SK-N-SH treated with all-trans-retinoic acid at 6 μM for 48 hours (cell line): ENCODE data around the gene ERRFI1.

Experiments used
- ATAC-seq: fragments of 200-7000 bp; cut with Tn5 transposase; 3 replicates; pipeline ENCODE4 v1.9.1; 2020; ENCODE audit warnings: mild to moderate bottlenecking, moderate library complexity
- ARNTL ChIP-seq: fragments of 450-650 bp; formaldehyde crosslinking; IDR thresholded peaks from 2 replicates; pipeline ENCODE4 v1.5.0; 2020; ENCODE audit warnings: low read depth, mild to moderate bottlenecking, moderate library complexity, borderline replicate concordance
- BACH2 ChIP-seq: fragments of 250-450 bp; sonication (Bioruptor Pico); IDR thresholded peaks from 2 replicates; pipeline ENCODE4 v1.9.0; 2021; ENCODE audit warnings: mild to moderate bottlenecking, borderline replicate concordance
- CSDC2 ChIP-seq: fragments of 250-450 bp; sonication (Bioruptor Pico); IDR thresholded peaks from 2 replicates; pipeline ENCODE4 v1.5.0; 2020; ENCODE audit warnings: mild to moderate bottlenecking, moderate library complexity
- ESRRG ChIP-seq: fragments of 250-450 bp; sonication (Bioruptor Pico); IDR thresholded peaks from 2 replicates; pipeline ENCODE4 v1.6.1; 2021; ENCODE audit warnings: mild to moderate bottlenecking
- GLIS3 ChIP-seq: fragments of 250-450 bp; sonication (Bioruptor Pico); IDR thresholded peaks from 2 replicates; pipeline ENCODE4 v1.5.0; 2020; ENCODE audit warnings: mild to moderate bottlenecking, moderate library complexity
- ISL1 ChIP-seq: fragments of 250-450 bp; sonication (Bioruptor Pico); IDR thresholded peaks from 2 replicates; pipeline ENCODE4 v2.1.2; 2022; ENCODE audit warnings: mild to moderate bottlenecking, moderate library complexity
- OSR1 ChIP-seq: fragments of 250-450 bp; sonication (Bioruptor Pico); IDR thresholded peaks from 2 replicates; pipeline ENCODE4 v1.8.0; 2022; ENCODE audit warnings: moderate library complexity, mild to moderate bottlenecking, inconsistent platforms
- PPARA ChIP-seq: fragments of 250-450 bp; sonication (Bioruptor Pico); IDR thresholded peaks from 2 replicates; pipeline ENCODE4 v1.5.0; 2020; ENCODE audit warnings: mild to moderate bottlenecking, borderline replicate concordance
- RARB ChIP-seq: fragments of 250-450 bp; sonication (Bioruptor Pico); IDR thresholded peaks from 2 replicates; pipeline ENCODE4 v1.8.0; 2021; ENCODE audit warnings: mild to moderate bottlenecking, moderate library complexity
- SNAI2 ChIP-seq: fragments of 250-450 bp; sonication (Bioruptor Pico); IDR thresholded peaks from 2 replicates; pipeline ENCODE4 v1.5.0; 2020; ENCODE audit warnings: mild to moderate bottlenecking, moderate library complexity
- TCF4 ChIP-seq: fragments of 250-450 bp; sonication (Bioruptor Pico); IDR thresholded peaks from 2 replicates; pipeline ENCODE4 v1.8.0; 2021; ENCODE audit warnings: mild to moderate bottlenecking, moderate library complexity, borderline replicate concordance
- TOX ChIP-seq: fragments of 250-450 bp; sonication (Bioruptor Pico); IDR thresholded peaks from 2 replicates; pipeline ENCODE4 v1.8.0; 2021; ENCODE audit warnings: mild to moderate bottlenecking, moderate library complexity, borderline replicate concordance
- ZC3H10 ChIP-seq: fragments of 250-450 bp; sonication (Bioruptor Pico); IDR thresholded peaks from 2 replicates; pipeline ENCODE4 v1.5.1; 2021; ENCODE audit warnings: mild to moderate bottlenecking, moderate library complexity
- ZFP3 ChIP-seq: fragments of 250-450 bp; sonication (Bioruptor Pico); IDR thresholded peaks from 2 replicates; pipeline ENCODE4 v1.5.0; 2020; ENCODE audit warnings: mild to moderate bottlenecking, moderate library complexity
- ZFP30 ChIP-seq: fragments of 450-650 bp; formaldehyde crosslinking; IDR thresholded peaks from 2 replicates; pipeline ENCODE4 v1.5.0; 2022; ENCODE audit warnings: mild to moderate bottlenecking, moderate library complexity
- ZNF565 ChIP-seq: fragments of 450-650 bp; formaldehyde crosslinking; conservative IDR thresholded peaks from 2 replicates; pipeline ENCODE4 v1.5.0; 2020; ENCODE audit warnings: low read depth, mild to moderate bottlenecking, moderate library complexity
- ZNF70 ChIP-seq: fragments of 450-650 bp; formaldehyde crosslinking; IDR thresholded peaks from 2 replicates; pipeline ENCODE4 v1.5.0; 2020; ENCODE audit warnings: mild to moderate bottlenecking, moderate library complexity
- TF ChIP-seq, protein P1 (sequence below): fragments of 250-450 bp; sonication (Bioruptor Pico); IDR thresholded peaks from 2 replicates; pipeline ENCODE4 v1.8.0; 2020; ENCODE audit warnings: mild to moderate bottlenecking, moderate library complexity, borderline replicate concordance
- TF ChIP-seq, protein P2 (sequence below): fragments of 250-450 bp; sonication (Bioruptor Pico); IDR thresholded peaks from 2 replicates; pipeline ENCODE4 v1.5.0; 2020; ENCODE audit warnings: mild to moderate bottlenecking, moderate library complexity
- TF ChIP-seq, protein P3 (sequence below): fragments of 250-450 bp; sonication (Bioruptor Pico); IDR thresholded peaks from 2 replicates; pipeline ENCODE4 v1.5.1; 2020; ENCODE audit warnings: low read depth, mild to moderate bottlenecking, moderate library complexity

ERRFI1 gene

GRCh38 chr1:7983086-7983778 lies 42.9 kb downstream of the ERRFI1 start:
- no peak for ATAC-seq
- TF ChIP-seq, protein P1, sequence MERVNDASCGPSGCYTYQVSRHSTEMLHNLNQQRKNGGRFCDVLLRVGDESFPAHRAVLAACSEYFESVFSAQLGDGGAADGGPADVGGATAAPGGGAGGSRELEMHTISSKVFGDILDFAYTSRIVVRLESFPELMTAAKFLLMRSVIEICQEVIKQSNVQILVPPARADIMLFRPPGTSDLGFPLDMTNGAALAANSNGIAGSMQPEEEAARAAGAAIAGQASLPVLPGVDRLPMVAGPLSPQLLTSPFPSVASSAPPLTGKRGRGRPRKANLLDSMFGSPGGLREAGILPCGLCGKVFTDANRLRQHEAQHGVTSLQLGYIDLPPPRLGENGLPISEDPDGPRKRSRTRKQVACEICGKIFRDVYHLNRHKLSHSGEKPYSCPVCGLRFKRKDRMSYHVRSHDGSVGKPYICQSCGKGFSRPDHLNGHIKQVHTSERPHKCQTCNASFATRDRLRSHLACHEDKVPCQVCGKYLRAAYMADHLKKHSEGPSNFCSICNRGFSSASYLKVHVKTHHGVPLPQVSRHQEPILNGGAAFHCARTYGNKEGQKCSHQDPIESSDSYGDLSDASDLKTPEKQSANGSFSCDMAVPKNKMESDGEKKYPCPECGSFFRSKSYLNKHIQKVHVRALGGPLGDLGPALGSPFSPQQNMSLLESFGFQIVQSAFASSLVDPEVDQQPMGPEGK = no peak

GRCh38 chr1:7980984-7981383 lies 45.1 kb downstream of the ERRFI1 start:
- no peak for ATAC-seq
- TF ChIP-seq ZNF565 (CRISPR knock-in tag) (no peak), OSR1 (CRISPR knock-in tag) (no peak), GLIS3 (CRISPR knock-in tag) (no peak), PPARA (CRISPR knock-in tag) (no peak), ARNTL (CRISPR knock-in tag) (no peak), ISL1 (no peak), BACH2 (no peak), SNAI2 (CRISPR knock-in tag) (no peak), ZC3H10 (no peak), TCF4 (CRISPR knock-in tag) (no peak), ZFP3 (no peak), CSDC2 (no peak), TOX (CRISPR knock-in tag) (no peak), ZNF70 (no peak)
- TF ChIP-seq, protein P1 = no peak

DNA sequence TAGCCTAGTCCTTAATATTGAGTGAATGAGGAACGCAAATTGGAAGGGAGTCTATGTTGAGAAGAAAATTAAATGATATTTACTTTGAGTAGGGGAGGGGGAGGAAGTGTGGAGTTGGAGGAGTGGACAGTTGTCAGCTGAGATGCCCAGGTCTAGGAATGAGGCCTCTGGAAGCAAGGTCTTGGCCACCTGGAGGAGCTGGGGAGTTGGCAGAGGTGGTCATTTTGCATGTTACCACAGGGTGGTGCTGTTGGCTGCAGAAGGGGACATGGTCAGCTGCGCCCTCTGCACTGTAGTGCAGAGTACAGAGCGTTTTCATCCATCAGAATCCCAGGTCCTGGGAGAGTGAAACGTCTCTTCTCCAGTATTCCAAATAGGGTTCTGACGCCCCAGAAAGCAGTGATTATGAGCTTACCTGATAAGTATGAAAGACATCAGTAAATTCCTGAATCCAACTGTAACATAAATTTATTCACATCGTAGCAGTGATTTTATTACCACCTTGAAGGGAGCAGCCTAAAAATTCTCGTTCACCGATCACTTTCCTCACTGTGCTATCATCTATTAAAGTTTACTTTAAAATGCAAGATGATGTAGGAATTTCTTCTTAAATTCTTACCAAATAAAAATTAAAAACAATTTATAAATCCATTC lies 50.8 kb downstream of the ERRFI1 start:
- TF ChIP-seq ESRRG (CRISPR knock-in tag) (no peak), ZFP3 (no peak), GLIS3 (CRISPR knock-in tag) (no peak), BACH2 (no peak), TOX (CRISPR knock-in tag) (no peak), OSR1 (CRISPR knock-in tag) (no peak), ZFP30 (CRISPR knock-in tag) (no peak), RARB (no peak), ISL1 (no peak), ARNTL (CRISPR knock-in tag) (no peak), PPARA (CRISPR knock-in tag) (no peak)
- TF ChIP-seq, protein P2, sequence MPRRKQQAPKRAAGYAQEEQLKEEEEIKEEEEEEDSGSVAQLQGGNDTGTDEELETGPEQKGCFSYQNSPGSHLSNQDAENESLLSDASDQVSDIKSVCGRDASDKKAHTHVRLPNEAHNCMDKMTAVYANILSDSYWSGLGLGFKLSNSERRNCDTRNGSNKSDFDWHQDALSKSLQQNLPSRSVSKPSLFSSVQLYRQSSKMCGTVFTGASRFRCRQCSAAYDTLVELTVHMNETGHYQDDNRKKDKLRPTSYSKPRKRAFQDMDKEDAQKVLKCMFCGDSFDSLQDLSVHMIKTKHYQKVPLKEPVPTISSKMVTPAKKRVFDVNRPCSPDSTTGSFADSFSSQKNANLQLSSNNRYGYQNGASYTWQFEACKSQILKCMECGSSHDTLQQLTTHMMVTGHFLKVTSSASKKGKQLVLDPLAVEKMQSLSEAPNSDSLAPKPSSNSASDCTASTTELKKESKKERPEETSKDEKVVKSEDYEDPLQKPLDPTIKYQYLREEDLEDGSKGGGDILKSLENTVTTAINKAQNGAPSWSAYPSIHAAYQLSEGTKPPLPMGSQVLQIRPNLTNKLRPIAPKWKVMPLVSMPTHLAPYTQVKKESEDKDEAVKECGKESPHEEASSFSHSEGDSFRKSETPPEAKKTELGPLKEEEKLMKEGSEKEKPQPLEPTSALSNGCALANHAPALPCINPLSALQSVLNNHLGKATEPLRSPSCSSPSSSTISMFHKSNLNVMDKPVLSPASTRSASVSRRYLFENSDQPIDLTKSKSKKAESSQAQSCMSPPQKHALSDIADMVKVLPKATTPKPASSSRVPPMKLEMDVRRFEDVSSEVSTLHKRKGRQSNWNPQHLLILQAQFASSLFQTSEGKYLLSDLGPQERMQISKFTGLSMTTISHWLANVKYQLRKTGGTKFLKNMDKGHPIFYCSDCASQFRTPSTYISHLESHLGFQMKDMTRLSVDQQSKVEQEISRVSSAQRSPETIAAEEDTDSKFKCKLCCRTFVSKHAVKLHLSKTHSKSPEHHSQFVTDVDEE (CRISPR knock-in tag) = no peak
- TF ChIP-seq, protein P3, sequence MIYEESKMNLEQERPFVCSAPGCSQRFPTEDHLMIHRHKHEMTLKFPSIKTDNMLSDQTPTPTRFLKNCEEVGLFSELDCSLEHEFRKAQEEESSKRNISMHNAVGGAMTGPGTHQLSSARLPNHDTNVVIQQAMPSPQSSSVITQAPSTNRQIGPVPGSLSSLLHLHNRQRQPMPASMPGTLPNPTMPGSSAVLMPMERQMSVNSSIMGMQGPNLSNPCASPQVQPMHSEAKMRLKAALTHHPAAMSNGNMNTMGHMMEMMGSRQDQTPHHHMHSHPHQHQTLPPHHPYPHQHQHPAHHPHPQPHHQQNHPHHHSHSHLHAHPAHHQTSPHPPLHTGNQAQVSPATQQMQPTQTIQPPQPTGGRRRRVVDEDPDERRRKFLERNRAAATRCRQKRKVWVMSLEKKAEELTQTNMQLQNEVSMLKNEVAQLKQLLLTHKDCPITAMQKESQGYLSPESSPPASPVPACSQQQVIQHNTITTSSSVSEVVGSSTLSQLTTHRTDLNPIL (CRISPR knock-in tag) = no peak
- TF ChIP-seq, all 23 proteins: peak for 0
- peak; percentile 100 for ATAC-seq

DNA sequence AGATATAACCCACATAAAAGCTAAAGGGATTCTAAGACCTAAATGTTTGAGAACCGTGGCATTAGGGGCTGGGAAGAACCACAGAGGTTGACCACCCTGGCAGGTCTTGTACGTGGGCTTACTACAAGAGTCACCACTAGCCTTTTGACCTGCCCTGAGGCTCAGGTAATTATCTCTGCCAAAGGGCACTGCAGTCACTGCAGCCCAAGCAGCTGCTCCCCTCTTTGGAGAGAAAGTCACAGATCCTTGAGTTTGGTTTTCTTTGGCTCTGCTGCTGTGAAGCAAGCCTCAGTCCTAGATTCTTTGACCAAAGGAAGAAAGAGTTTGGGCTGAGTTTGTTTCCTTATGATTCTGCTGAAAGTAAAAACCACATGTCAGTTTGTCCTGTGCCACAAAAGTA lies 53.0 kb downstream of the ERRFI1 start:
- TF ChIP-seq ZFP30 (CRISPR knock-in tag) (no peak), ZFP3 (no peak), TOX (CRISPR knock-in tag) (no peak), ISL1 (no peak)
- TF ChIP-seq, protein P1 = no peak
- TF ChIP-seq, protein P3 (CRISPR knock-in tag) = no peak
- ATAC-seq = no peak
